Thyroid gland (tissue), 4 donors: ENCODE data around the gene ABCC4.

Experiments
- POLR2A ChIP-seq, 2 donors: fragments of 450-650 bp; IDR thresholded peaks; one replicate each; pipeline ENCODE4 v1.6.1; 2017; ENCODE audit warnings: antibody characterized with exemption in 2 of 2, mild to moderate bottlenecking in 2 of 2, moderate library complexity in 1 of 2
- TF ChIP-seq, protein P1 (sequence below), 6 experiments: fragments of 200-600 bp in 3 of 6; fragments of 450-650 bp in 3 of 6; sonication (generic) in 3 of 6; IDR thresholded peaks; one replicate each; pipeline ENCODE4 v1.5.1; 2016 to 2019; ENCODE audit warnings: antibody characterized with exemption in 6 of 6, mild to moderate bottlenecking in 2 of 6, inconsistent platforms in 1 of 6, moderate library complexity in 1 of 6

DNA sequence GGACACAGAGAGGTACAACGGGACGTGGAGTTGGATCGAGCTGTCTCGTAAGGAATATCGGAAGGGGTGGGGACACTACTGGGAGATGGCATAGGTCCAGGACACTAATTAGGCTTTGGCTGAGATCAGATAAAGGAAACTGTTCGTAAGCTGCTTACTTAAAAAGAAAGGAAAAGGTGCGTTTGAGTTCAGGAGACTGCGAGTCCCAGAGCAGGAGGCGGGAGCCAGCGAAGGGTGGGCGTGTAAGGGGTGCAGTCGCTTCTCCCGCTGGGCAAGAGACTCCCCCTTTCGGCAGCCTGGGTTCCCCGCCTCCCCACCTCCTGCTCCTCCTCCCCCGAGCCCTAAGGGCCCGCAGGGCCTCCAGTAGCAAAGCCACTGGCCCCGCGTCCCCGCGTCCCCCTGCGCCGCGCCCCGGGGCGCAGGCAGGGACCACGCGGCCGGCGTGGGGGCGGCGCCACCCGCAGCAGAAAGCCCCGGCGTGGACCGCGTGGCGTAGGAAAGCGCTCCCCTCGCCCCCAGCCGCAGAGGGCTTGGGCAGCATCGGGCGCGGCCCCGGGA lies 547 bp downstream of the ABCC4 start:
- TF ChIP-seq, protein P1, sequence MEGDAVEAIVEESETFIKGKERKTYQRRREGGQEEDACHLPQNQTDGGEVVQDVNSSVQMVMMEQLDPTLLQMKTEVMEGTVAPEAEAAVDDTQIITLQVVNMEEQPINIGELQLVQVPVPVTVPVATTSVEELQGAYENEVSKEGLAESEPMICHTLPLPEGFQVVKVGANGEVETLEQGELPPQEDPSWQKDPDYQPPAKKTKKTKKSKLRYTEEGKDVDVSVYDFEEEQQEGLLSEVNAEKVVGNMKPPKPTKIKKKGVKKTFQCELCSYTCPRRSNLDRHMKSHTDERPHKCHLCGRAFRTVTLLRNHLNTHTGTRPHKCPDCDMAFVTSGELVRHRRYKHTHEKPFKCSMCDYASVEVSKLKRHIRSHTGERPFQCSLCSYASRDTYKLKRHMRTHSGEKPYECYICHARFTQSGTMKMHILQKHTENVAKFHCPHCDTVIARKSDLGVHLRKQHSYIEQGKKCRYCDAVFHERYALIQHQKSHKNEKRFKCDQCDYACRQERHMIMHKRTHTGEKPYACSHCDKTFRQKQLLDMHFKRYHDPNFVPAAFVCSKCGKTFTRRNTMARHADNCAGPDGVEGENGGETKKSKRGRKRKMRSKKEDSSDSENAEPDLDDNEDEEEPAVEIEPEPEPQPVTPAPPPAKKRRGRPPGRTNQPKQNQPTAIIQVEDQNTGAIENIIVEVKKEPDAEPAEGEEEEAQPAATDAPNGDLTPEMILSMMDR (IDR thresholded peaks at IDR 0.05) = no peak
- TF ChIP-seq POLR2A (IDR thresholded peaks at IDR 0.05) = no peak
